T-helper 1 cell treated with Interleukin-12 subunit alpha and Interleukin-12 subunit beta and Interleukin-4 antibody, amounts not matched to agents 30 μg/mL and 1 μg/mL, for 36 hours (primary cell): ENCODE data around the gene VAC14.

Experiments
- H3K27ac Mint-ChIP-seq: one replicate; pipeline ENCODE4 v1.8.0; 2021; ENCODE audit warnings: mild to moderate bottlenecking, mixed read lengths
- H3K27me3 Mint-ChIP-seq: one replicate; pipeline ENCODE4 v1.8.0; 2021; ENCODE audit warnings: low read depth, mixed read lengths
- H3K36me3 Mint-ChIP-seq: one replicate; pipeline ENCODE4 v1.8.0; 2021; ENCODE audit warnings: low read depth, mixed read lengths
- H3K4me1 Mint-ChIP-seq: one replicate; pipeline ENCODE4 v1.8.0; 2021; ENCODE audit warnings: low read depth, mixed read lengths
- H3K4me3 Mint-ChIP-seq: one replicate; pipeline ENCODE4 v1.8.0; 2021; ENCODE audit warnings: mild to moderate bottlenecking, moderate library complexity, mixed read lengths
- H3K9me3 Mint-ChIP-seq: one replicate; pipeline ENCODE4 v1.8.0; 2021; ENCODE audit warnings: mixed read lengths

Gene VAC14

DNA sequence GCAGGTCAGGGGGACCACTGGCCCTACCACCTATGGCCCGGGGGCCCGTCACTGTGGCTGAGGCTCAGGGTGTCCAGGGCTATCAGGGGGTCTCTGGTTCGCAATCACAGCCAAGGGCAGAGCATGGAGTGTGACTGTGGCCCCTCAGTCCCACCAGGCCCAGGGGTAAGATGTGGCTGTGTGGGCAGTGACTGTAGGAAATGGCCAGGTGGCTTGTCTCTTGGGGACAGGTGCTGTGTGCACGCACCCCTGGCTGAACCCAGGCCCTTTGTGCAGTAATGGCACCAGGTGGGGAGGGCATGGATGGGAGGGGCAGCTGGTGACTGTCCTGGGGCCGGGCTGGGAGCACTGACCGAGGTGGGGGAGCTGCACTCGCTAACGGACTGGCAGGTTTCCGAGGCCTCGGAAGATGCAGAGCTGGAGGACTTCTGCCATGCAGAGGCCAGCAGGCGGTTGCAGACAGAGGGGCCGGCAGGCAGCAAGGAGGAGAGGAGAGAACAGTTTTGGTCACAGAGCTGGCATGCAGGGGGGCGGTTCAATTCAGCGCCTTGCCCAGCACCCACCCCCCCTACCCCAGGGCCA lies 135.8 kb downstream of the VAC14 start:
- no peak overlapping the region for H3K27ac Mint-ChIP-seq
- H3K9me3 Mint-ChIP-seq, result no peaks in the 10 kb centered on the region
- H3K4me3 Mint-ChIP-seq, result no peak overlapping the region
- peaks cover 3% of the 10 kb centered on the region for H3K27me3 Mint-ChIP-seq
- no peaks in the 10 kb centered on the region for H3K36me3 Mint-ChIP-seq
- peaks cover 2% of the 10 kb centered on the region for H3K4me1 Mint-ChIP-seq

DNA sequence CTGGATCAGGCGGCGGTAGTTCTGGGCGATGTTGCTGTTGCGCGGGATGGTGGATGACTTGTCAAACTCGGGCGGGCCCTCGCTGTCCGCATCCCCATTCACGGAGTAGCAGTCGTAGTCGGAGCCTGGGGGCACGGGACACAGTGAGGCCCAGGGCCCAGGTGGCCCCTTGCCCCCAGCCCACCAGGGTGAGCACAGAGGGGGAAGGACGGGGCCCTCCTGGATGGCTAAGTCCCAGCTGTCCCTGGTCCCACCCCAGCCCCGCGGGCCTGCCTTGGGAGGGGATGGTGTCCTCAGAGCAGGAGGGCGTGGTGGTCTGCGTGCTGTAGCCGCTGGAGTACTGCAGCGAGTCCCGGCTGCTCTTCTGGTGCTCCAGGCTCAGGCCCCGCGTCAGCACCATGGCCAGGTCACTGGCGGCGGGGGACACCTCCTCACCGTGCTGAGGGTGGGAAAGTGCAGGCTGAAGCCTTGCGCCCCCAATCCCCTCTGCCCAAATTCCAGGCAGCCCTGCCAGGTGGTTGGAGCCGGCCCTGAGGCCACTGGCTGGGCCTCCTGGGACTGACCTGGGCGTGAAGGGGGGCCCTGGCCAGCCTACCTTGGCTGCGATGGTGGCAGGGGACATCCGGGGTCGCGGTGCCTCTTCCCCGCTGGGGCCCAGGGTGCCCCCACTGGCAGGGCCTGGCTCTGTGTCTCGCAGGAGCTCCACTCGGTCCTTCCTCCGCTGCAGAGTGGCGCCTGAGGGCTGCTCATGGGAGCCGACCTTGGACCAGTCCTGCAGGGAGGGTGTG lies 136.4 kb downstream of the VAC14 start:
- peaks cover 3% of the 10 kb centered on the region for H3K27me3 Mint-ChIP-seq
- H3K4me3 Mint-ChIP-seq, result no peak overlapping the region
- H3K27ac Mint-ChIP-seq, result no peak overlapping the region
- H3K4me1 Mint-ChIP-seq, result peaks cover 2% of the 10 kb centered on the region
- no peaks in the 10 kb centered on the region for H3K9me3 Mint-ChIP-seq
- H3K36me3 Mint-ChIP-seq, result no peaks in the 10 kb centered on the region

DNA sequence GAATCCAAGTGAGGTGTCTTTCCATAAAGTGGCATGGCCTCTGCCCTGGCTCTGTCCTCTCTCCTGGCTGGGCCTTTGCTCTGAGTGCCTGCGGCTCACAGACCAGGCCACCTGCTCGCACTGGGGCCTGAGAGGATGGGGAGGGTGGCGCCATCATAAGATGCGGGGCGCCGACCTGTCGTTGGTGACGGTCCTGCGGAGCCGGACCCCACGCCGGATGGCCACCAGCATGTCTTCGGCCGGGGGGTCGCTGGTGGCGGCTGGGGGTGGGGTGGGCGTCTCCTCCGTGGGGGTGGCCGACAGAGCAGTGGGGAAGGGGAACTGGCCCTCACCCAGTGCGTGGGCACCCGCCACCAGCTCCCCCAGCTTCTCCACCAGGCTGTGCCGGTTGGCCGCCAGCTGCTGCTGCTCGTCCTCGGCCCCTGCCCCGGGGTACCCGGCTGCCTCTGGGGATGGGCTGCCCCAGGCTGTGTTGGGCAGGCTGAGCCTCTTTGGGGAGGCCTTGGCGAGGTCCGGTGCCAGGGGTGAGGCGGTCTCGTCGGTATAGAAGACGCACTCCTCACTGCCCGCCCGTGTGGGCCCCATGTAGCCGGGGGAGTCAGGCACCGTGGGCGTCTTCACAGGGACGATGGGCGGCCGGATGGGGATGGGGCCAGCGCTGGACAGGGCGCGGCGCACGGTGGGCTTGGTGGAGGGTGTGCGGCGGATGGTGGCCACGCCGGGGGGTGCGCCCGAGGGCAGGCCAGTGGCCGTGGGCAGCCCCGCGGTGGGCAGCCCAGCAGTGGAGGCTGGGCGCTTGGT lies 137.2 kb downstream of the VAC14 start:
- peaks cover 2% of the 10 kb centered on the region for H3K4me1 Mint-ChIP-seq
- no peak overlapping the region for H3K27ac Mint-ChIP-seq
- H3K4me3 Mint-ChIP-seq, result no peak overlapping the region
- H3K9me3 Mint-ChIP-seq, result no peaks in the 10 kb centered on the region
- H3K27me3 Mint-ChIP-seq, result peaks cover 3% of the 10 kb centered on the region
- no peaks in the 10 kb centered on the region for H3K36me3 Mint-ChIP-seq

DNA sequence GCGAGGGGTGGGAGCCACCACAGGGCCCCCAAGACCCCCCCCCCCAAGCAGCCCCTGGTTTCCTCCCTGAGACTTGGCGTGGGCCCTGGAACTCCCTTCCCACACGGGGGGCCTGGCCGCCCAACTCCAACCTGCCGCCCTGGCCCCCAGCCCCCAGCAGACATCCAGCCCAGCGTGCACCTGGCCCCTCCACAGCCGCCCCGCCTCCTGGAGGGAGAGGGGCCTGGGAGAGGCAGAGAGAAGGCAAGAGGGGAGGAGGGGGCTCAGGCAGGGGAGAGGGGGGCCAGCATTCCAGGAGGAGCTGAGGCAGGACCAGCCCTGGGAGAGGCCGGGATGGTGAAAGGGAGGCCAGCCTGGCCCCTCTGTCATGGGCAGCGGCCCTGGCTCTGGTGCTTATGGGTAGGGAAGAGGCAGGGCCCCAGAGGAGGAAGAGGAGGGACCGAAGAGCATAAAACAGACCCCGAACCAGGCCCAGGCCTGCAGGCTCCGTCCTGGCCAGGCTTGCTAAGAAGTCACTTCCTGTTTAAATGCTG lies 137.9 kb downstream of the VAC14 start:
- Mint-ChIP-seq H3K4me1 (peaks cover 2% of the 10 kb centered on the region), H3K9me3 (no peaks in the 10 kb centered on the region), H3K27ac (no peak overlapping the region), H3K27me3 (peaks cover 3% of the 10 kb centered on the region), H3K4me3 (no peak overlapping the region), H3K36me3 (no peaks in the 10 kb centered on the region)

DNA sequence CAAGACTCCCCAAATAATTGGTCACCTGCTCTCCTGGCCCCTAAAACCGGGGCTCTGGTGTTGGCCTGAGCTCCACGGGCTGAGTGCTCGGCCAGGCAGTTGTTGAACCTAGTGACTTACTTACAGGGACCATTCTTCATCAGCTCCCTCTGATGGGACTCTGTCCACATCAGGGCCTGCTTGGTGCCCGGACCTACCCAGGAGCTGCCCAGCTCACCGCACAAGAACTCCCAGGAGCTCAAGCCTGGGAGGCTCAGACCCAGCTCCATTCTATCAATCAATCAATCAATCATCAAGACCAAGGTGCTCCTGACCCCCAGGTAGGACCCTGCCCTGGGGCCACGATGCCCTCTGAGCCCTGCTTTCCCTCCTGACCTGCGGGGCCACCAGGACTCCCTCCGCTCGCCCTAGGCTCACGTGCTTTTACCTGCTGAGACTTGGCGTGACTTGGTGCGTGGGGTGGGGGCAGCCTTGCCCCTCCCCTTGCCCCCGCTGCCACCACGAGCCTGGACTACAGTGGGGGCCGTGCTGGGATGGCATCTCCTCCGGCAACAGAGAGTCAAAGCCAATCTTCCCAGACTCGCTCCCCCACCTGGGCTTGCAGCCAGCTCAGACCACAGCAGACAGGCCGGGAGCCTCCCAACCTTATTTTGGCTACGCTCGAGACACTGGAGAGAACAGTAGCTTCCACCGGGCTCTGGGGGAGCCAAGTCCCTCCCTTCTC lies 138.9 kb downstream of the VAC14 start:
- Mint-ChIP-seq H3K9me3 (no peaks in the 10 kb centered on the region), H3K4me3 (no peak overlapping the region), H3K4me1 (peaks cover 2% of the 10 kb centered on the region), H3K36me3 (no peaks in the 10 kb centered on the region), H3K27ac (no peak overlapping the region), H3K27me3 (no peaks in the 10 kb centered on the region)

DNA sequence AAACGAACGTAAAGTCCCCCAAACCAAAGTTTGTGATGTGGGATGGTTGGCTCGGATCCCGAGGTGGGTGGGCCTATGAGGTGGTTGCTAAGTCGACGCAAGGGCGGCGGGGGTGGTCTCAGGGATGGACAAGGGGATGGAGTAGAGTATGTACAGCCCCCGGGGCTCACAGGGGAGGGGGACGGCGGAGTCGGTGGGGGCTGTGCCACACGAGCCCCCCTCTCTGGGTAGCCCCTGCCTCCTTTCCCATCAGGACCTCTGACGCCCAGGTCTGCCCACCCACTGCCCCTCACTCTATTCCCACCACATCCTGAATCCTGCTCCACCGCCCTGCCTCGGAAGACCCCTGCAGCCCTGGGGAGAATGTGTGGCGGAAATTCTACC lies 139.4 kb downstream of the VAC14 start:
- Mint-ChIP-seq H3K27me3 (no peaks in the 10 kb centered on the region), H3K36me3 (no peaks in the 10 kb centered on the region), H3K4me1 (peaks cover 2% of the 10 kb centered on the region), H3K27ac (no peak overlapping the region), H3K9me3 (no peaks in the 10 kb centered on the region), H3K4me3 (no peak overlapping the region)

DNA sequence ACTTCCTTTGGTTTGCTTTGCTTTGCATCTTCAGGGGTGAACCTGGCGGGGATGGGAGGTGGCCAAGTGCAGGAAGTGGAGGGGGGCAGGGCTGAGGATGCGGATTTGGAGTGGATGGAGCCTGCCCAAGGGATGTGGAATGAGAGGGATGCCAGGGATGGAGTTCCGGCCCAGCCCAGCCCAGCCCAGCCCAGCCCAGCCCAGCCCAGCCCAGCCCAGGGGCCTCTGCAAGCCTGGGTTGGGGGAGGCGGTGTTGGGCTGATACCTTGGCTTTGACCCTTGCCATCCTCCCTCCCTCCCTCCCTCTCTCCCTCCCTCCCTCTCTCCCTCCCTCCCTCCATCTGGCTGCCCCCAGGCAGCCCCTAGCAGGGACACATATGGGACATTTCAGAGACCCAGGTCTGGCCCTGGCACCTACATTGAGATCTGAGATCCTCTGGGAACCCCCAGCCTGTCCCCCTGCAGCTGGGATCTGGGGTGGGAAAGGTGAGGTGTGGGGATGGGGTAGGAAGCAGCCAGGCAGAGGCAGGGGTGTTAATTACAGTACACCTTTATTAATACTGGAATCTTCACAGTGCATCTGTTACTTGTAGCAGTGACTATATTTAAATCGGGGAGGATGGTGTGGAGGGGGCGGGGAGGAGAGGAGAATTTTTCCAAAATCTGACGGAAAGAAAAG lies 140.1 kb downstream of the VAC14 start:
- Mint-ChIP-seq H3K4me1 (peaks cover 2% of the 10 kb centered on the region), H3K27ac (no peak overlapping the region), H3K36me3 (no peaks in the 10 kb centered on the region), H3K27me3 (no peaks in the 10 kb centered on the region), H3K4me3 (no peak overlapping the region), H3K9me3 (no peaks in the 10 kb centered on the region)

DNA sequence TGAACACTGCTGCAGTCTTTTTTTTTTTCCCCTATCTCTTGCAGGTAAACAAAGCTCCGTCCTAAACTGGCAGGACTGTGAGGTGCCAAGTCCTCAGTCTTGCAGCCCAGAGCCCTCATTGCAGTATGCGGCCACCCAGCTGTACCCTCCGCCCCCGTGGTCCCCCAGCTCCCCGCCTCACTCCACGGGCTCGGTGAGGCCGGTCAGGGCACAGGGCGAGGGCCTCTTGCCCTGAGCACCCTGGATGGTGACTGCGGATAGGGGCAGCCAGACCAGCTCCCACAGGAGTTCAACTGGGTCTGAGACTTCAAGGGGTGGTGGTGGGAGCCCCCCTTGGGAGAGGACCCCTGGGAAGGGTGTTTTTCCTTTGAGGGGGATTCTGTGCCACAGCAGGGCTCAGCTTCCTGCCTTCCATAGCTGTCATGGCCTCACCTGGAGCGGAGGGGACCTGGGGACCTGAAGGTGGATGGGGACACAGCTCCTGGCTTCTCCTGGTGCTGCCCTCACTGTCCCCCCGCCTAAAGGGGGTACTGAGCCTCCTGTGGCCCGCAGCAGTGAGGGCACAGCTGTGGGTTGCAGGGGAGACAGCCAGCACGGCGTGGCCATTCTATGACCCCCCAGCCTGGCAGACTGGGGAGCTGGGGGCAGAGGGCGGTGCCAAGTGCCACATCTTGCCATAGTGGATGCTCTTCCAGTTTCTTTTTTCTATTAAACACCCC lies 140.8 kb downstream of the VAC14 start:
- Mint-ChIP-seq H3K27me3 (no peaks in the 10 kb centered on the region), H3K4me3 (no peak overlapping the region), H3K36me3 (no peaks in the 10 kb centered on the region), H3K9me3 (no peaks in the 10 kb centered on the region), H3K4me1 (peaks cover 2% of the 10 kb centered on the region), H3K27ac (no peak overlapping the region)

DNA sequence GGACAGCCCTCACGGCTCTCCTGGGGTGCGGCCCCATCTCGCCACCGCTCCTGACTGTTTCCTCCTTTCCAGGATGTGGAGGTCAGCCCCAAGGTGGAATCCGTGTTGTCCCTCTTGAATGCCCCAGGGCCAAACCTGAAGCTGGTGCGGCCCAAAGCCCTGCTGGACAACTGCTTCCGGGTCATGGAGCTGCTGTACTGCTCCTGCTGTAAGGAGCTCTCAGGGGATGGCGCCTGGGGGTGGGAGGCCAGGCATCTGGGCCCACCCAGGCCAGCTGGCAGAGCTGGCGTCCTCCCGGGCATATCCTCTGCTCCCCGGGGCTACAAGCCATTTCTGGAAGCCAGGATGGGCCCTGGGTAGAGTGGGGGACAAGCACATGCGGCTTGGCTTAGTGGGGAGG lies 141.4 kb downstream of the VAC14 start:
- Mint-ChIP-seq H3K4me1 (peaks cover 2% of the 10 kb centered on the region), H3K27ac (no peak overlapping the region), H3K27me3 (no peaks in the 10 kb centered on the region), H3K36me3 (no peaks in the 10 kb centered on the region), H3K4me3 (no peak overlapping the region), H3K9me3 (no peaks in the 10 kb centered on the region)

DNA sequence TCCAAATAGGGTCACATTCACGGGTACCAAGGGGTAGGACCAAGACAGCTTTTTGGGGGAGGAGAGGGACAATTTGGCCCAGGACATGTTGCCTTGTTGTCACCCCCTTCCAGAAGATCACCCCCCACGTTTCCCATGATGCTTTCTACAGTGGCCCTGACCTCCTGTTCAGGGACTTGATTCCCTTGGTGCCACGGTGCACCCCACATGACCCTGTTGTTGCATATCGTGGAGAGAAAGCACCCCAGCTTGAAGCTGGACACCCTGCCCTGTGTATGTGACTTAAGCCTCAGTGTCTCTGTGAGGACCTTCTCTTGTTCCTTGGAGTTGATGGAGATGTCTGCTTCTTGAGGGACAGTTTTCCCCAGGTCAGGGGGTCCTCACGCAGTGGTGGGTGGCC lies 142.0 kb downstream of the VAC14 start:
- H3K9me3 Mint-ChIP-seq, result no peaks in the 10 kb centered on the region
- peaks cover 1% of the 10 kb centered on the region for H3K27me3 Mint-ChIP-seq
- H3K27ac Mint-ChIP-seq, result no peak overlapping the region
- H3K36me3 Mint-ChIP-seq, result no peaks in the 10 kb centered on the region
- H3K4me1 Mint-ChIP-seq, result peaks cover 3% of the 10 kb centered on the region
- H3K4me3 Mint-ChIP-seq, result no peak overlapping the region

DNA sequence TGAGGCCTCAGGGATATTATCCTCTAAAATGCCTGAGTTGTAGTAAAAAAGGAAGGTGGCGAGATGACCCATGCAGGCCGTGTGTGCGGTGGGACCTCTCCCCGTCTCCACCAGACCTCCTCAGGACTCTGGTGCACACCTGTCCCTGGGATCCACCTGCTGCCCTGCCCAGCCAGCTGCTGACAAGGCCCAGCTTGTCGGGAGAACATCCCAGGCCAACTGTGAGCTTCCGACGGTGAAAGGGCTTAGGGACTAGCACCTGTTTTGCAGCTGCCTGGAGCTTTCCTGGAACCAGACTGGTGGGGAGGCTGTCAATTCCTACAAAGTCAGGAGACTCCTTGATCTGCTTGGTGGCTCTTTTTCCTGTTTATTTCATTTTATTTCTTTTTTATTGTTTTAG lies 143.0 kb downstream of the VAC14 start:
- Mint-ChIP-seq H3K9me3 (no peaks in the 10 kb centered on the region), H3K27me3 (peaks cover 4% of the 10 kb centered on the region), H3K27ac (no peak overlapping the region), H3K36me3 (no peaks in the 10 kb centered on the region), H3K4me1 (peaks cover 6% of the 10 kb centered on the region), H3K4me3 (no peak overlapping the region)

DNA sequence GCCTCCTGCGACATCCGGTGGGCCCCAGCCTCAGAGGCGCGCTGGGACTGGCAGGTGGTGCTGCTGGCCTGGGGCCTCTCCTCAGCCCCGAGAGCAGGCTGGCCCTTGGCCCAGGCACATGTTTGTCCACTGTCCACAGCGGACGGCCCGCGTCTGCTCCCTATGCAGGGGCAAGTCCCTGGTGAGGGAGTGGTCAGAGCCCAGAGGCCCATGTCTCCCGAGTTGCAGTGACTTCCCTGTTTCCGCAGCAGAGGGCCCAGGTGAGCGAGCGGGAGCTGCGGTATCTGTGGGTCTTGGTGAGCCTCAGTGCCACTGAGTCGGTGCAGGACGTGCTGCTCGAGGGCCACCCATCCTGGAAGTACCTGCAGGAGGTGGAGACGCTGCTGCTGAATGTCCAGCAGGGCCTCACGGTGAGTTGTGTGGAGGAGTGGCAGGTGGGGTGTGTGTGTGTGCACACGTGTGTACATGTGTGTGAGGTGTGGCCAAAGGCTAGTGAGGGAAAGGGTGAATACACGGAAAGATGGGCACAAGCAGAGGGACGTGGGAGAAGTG lies 144.2 kb downstream of the VAC14 start:
- H3K36me3 Mint-ChIP-seq, result no peaks in the 10 kb centered on the region
- peaks cover 4% of the 10 kb centered on the region for H3K27me3 Mint-ChIP-seq
- H3K27ac Mint-ChIP-seq, result no peak overlapping the region
- H3K4me1 Mint-ChIP-seq, result peaks cover 6% of the 10 kb centered on the region
- no peak overlapping the region for H3K4me3 Mint-ChIP-seq
- no peaks in the 10 kb centered on the region for H3K9me3 Mint-ChIP-seq

DNA sequence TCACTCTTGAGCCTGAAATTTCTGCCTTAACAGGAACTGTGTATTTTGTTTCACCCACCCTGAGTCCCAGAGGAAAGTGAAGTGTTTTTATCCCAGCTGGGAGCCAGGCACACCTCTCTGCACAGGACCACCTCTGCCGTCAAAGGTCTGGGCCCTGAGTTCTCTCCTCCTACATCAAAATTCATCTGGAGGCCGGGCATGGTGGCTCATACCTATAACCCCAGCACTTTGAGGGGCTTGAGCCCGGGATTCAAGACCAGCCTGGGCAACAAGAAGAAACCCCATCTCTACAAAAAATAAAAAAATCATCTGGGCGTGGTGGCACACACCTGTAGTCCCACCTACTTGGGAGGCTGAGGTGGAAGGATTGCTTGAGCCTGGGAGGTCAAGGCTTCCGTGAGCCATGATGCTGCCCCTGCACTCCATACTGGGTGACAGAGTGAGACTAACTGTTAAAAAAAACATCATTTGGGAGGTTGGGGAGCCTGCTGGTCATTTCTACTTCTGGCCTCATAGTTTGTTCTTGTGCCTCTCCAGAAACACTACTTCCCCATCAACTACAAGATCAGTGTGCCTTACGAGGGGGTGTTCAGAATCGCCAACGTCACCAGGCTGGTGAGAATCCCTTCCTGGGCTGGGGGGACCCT lies 144.8 kb downstream of the VAC14 start:
- Mint-ChIP-seq H3K27ac (no peak overlapping the region), H3K27me3 (peaks cover 4% of the 10 kb centered on the region), H3K4me1 (peaks cover 6% of the 10 kb centered on the region), H3K36me3 (no peaks in the 10 kb centered on the region), H3K4me3 (no peak overlapping the region), H3K9me3 (no peaks in the 10 kb centered on the region)
